Stimulated activated CD8-positive, alpha-beta memory T cell treated with anti-CD3 and anti-CD28 coated beads, Interleukin-4, amount 100 ng/mL, for 24 hours (primary cell): Measurements from ENCODE around the gene CD8A.
"Not testable (repeated sequence)": the region's sequence is repeated elsewhere in the genome, so short reads cannot be mapped to it uniquely, and the experiment has no call there.

ENCODE experiments used
- DNase-seq: peaks from one replicate; pipeline ENCODE4 v3.0.0-alpha.2; 2020; ENCODE audit warnings: low read depth

CD8A gene

DNA sequence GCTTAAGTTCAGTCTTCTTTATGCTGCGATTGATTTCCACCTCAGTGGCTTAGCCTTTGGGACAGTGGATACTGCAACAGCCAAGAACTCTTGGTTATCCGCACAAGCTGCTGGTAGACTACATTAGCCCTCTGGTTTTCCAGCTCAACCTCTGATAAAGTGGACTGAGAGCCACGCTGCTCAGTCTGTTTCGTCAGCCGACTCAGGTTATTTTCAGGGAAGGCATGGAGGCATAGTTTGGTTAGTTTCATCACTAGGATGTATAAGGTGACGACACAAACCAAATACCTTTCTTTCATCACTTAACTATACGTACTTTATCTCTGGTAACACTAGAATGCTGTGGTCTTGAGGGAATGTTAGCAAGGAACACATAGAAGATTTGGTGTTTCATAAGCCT, 14.2 kb downstream of the CD8A start:
- no peak for DNase-seq

GRCh38 chr2:86775338-86775737, 15.4 kb downstream of the CD8A start:
- DNase-seq, result no peak

DNA sequence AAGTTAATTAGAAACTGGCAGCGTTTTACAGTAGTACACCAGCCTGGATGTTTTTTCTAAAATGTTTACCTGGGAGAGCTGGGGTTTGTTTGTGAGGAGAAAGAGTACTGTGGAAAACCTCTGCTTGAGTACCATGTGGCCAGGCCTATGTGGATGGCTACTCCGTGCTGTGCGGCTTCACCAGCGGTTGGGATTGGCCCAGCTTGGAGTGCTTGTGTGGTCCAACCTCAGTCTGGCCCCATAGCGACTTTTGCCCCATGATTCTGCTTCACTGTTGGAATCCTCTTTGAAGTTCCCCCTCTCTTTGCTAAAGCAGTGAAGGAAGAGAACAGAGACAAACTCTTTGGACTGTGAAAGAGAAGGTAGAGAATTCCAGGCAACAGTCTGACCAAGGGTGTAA, 15.9 kb downstream of the CD8A start:
- no peak for DNase-seq

- DNase-seq, result no peak
These were observed 18.1 kb downstream of the CD8A start for GRCh38 chr2:86772611-86773010.

- no peak for DNase-seq
These were observed 19.9 kb downstream of the CD8A start for GRCh38 chr2:86770816-86771301.

DNA sequence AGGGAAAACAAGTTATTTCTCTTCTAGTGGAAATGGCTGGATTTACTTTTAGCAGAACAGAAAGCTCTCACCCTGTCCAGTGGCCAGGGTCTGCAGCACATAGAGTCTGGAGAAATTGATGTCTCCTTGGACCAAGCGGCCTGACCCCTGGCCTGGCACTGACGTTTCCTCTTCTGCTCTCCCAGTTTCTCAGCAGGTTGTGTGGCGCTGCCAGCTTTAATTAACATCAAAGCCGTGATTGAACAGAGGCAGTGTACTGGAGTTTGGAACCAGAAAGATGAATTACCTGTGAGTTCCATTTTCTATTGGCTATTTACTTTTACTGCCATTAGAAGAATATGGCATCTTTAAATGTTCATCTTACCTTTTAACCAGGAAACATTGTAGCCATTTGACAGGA, 20.9 kb downstream of the CD8A start:
- DNase-seq, result no peak

- DNase-seq, result no peak
These were observed 22.3 kb downstream of the CD8A start for GRCh38 chr2:86768189-86768949.

DNA sequence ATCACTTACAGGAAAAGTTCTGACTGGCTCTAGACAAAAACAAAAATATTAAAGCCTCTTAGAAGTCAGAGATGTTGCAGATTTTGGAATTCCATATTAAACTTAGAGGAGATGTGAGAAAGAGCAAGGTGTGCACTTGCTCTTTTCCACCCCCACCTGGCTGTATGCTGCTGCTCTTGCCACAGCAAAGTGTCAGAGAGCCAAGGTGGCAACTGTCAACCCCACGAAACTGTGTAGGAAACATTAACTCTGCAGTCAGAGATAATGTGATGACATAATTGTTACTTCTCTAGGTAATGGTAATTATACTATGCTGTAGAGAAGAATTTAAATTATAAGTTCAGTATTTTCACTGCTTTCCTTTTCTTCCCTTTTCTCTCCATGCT, 25.4 kb downstream of the CD8A start:
- no peak for DNase-seq

- DNase-seq, result no peak
These were observed 25.9 kb downstream of the CD8A start for GRCh38 chr2:86764661-86765309.

DNA sequence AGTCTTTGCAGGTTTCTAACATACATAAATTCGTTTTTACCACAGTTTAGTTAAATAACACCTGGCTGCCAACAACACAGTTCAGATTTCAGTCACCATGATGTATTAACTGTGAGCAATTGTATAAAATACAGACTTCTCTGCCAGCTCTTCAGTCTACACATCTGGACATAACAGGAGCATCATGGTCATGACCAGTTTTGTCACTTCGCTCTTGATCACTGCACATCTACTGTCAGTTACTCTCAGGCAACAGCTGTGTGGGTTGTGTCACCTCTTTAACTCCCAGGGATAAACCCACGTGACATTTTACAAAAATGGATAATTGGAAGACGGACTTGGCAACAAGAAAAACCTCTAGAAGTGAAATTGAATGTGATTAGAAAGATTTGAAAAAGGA, 30.3 kb downstream of the CD8A start:
- no peak for DNase-seq

DNA sequence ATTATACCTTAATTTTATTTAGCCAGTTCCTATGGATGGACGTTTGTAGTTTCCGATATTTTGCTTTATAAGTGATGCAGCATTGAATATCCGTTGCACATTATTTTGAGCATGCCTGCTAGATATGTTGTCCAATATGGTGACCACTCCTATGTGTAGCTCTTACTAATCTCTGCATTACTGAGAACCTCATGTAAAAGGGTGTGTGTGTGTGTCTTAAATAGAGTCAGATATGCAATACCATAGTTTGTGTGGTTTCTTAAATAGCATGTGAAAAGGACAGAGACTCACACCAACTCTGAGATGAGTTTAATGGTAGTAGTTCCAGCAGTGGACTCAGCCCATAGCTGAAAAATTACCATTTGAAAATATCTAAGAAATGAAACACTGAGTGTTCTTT, 32.3 kb downstream of the CD8A start:
- no peak for DNase-seq

DNA sequence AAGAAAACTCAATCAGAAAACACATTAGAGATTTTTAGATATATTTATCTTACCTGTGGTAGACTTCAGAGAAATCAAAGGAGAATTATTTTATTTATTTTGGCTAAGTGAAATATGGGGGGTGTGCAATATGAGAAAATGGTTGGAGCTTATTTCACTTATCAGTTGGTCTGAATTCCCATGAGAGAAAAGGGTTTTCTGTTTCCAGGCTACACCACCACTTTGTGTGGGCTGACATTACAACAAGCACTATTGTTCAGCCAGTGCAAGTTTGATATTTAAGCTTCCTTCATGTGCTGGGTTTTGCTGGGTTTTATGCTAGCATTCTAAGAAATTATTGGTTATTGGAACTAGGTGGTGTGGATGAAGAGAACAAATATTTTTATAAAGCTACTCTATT, 37.1 kb downstream of the CD8A start:
- DNase-seq, result no peak

DNA sequence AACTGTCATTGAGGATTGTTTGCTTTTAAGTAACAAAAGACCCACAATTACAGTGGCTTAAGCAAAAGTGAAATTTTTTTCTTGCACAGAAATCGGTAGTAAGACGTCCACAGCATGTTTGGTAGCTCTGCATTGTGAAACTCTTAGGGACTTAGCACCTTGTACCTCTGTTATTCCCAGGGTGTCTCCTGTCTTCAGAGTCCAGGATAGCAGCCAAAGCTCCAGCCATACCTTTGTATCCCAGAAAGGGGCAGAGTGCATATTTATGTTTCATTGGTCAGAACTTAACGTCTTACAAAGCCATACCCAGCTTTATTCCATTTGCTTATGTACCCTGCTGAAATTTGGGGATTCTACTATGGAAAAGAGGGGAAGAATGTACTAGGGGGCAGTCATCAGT, 37.8 kb downstream of the CD8A start:
- no peak for DNase-seq

GRCh38 chr2:86751778-86752177, 38.9 kb downstream of the CD8A start:
- no peak for DNase-seq

DNA sequence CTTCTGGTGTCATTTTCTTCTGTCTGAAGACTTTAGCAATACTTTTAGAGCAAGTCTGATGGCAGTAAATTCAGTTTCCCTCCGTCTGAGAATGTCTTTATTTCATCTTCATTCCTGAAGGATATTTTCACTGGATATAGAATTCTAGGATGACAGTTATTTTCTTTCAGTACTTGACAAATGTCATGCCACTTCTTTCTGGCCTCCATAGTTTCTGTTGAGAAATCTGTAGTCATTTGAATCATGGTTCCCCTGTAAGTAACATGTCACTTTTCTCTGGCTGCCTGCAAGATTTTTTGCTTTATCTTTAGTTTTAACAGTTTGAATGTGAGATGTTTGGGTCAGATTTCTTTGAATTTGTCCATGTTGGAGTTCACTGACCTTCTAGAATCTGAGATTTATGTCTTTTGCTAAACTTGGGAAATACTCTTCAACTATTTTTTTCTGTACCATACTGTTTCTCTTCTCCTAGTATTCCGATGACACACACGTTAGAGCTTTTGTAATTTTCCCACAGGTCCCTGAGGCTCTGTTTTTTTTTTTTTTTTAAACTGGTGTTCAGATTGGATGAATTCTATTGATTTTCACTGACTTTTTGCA, 40.4 kb downstream of the CD8A start:
- no peak for DNase-seq

DNA sequence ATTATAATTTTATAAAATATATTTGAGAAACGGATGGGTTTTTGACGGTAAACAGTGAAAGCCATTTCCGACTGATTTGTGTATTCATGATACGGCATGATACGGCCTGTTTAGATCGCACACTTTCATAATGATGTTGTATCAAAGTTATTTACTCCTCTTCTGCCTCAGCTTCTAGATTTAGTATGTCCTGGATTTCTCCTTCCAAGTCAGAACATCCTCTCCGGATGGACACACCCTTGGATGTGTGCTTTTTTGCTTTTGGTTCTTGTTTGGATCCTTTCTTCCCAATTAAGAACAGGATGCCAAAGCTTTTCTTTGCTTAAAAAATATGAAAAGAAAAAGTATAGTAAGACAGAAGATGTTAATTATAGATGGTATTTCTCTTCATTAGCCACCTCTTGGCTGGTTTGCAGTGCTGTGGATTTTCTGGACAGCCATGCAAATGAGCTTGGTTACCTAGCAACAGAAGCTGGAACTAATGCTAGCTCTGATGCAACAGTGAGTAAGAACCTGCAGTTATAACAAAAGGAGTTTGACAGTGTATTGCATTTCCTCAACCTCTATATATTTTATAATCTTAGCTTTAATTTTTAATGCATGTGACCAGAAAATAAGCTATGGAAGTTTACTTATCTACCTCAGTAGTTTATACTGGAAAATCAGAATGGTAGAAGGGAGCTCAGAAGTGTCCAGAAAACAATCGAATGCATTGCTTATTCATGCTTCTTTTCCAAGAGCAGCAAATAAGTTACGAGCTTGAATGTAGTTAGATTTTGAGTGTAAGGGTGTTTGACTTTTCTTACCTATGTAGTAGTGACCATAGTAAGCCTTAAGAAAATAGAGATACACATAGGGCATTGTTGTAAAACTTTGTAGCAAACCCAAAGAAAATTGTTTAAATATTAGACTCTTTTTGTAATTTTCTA, 42.7 kb downstream of the CD8A start:
- no peak for DNase-seq

DNA sequence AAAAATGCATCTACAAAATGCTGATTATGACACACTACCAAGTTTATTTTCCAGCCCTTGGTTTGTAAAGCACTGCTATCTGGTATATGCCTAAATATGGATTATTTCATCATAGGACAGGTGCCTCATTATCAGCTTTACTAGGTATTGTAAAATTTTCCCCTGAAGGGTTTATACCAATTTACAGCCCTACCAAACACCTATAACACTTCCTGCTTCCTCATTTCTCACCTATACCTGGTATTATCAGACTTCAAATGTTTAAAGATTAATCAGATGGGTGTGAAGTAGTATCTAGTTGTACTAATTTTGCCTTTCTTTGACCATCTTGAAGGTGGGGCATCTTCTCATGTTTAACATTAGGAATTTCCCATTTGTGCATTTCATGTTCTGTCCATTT, 43.8 kb downstream of the CD8A start:
- no peak for DNase-seq

DNA sequence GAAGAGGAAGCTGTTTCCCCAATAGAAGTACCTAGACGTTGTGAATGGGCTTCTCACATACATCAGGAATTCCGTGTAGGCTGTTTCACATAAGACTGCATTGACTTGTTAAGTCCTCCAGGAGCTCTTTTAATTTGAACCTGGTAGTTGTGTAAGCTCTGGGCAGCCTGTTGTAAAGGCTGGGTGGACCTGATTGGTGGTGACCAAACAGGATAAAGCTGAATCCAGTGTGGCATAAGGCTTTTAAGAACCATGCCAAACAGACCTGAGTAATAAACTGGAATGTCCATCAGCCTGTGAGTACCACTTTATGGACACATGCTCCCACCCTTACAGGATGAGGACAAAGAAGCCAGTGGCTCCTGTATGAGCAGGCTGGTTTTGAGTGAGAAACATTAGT, 46.6 kb downstream of the CD8A start:
- no peak for DNase-seq

DNA sequence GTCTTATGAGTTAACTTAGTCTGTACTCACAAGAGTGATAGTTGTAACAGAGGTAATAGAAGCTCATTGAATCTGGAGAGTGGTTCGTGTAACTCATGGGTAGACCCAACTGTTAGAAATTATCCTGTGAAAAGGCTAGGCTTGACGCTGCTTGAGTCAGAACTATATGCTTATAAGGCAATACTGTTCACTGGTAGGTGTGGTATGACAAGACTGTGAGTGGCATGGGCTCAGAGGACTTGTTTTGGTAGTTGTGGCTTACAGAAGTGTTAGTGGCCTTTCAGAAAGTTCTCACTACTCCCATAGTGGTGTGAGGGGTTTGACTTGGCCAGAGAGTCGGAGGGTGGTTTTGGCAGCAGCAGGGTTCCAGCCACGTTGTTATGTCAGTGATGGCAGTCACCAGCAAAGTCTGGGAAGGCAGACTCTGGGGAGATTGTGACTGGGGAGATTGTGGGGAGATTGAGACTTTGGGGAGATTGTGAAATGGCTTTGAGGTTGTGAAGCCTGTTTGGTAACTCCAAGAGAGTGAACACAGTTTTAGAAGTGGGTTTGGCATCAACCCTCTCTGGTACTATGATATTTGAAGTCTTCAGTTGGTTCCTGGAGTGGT, 48.7 kb downstream of the CD8A start:
- DNase-seq, result not testable (repeated sequence)

DNA sequence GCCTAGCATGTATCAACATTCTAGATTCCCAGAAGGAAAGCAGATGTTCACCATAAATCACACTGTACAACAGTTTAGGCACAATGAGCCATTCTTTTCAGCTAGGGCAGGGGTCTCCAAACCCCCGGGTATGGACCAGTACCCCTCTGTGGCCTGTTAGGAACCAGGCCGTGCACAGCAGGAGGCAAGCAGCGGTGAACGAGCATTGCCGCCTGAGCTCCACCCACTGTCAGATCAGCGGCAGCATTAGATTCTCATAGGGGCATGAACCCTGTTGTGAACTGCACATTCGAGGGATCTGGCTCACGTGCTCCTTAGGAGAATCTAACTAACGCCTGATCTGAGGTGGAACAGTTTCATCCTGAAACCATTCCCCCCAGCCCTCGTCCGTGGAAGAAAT, 50.8 kb downstream of the CD8A start:
- not testable (repeated sequence) for DNase-seq

DNA sequence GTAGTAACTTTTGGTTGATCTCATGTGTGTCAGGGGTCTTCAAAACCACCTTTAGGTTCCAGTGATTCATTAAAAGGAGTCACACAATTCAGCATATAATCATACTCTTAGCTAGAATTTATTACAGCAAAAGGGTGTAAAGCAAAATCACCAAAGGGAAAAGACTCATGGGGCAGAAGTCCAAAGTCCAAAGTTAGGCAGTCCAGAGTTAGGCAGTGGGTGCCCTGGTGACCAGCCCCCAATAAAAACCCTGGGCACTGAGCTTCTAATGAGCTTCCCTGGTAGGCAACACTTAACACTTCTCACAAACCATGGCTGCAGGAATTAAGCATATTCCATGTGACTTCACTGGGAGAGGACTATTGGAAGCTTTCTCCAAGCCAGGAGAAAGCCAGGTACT, 51.2 kb downstream of the CD8A start:
- DNase-seq, result not testable (repeated sequence)

GRCh38 chr2:86734896-86735295, 55.8 kb downstream of the CD8A start:
- DNase-seq, result not testable (repeated sequence)
